Esophagus (tissue), 2 donors: ENCODE results near the gene NQO1. TPM values are rescaled to one million over a fixed set of nuclear protein-coding genes. Genes with fewer than 3 reads are reported as not detected.

Experiments
- H3K27ac ChIP-seq, 2 donors: one replicate each; pipeline ENCODE4 v1.5.1; 2013; ENCODE audit warnings: low read depth in 2 of 2, mild to moderate bottlenecking in 2 of 2, inconsistent platforms in 1 of 2, low read length in 1 of 2, moderate library complexity in 1 of 2
- H3K27me3 ChIP-seq, 2 donors: one replicate each; pipeline ENCODE4 v1.6.1; 2013; ENCODE audit warnings: low read length in 2 of 2, control low read depth in 1 of 2, mild to moderate bottlenecking in 1 of 2; ENCODE audit not compliant: insufficient read depth in 2 of 2, control insufficient read depth in 1 of 2
- H3K36me3 ChIP-seq, 2 donors: one replicate each; pipeline ENCODE4 v1.6.1; 2013; ENCODE audit warnings: low read length in 1 of 2; ENCODE audit not compliant: control insufficient read depth in 2 of 2, insufficient read depth in 2 of 2
- H3K4me1 ChIP-seq, 2 donors: one replicate each; pipeline ENCODE4 v1.6.1; 2013; ENCODE audit warnings: low read length in 1 of 2; ENCODE audit not compliant: control insufficient read depth in 2 of 2, insufficient read depth in 2 of 2
- H3K4me3 ChIP-seq, 2 donors: one replicate each; pipeline ENCODE4 v1.5.1; 2013; ENCODE audit warnings: low read length in 2 of 2, mild to moderate bottlenecking in 2 of 2, low read depth in 1 of 2, moderate library complexity in 1 of 2
- H3K9me3 ChIP-seq, 2 donors: one replicate each; pipeline ENCODE4 v1.6.1; 2013; ENCODE audit warnings: mild to moderate bottlenecking in 2 of 2, low read depth in 1 of 2, low read length in 1 of 2, moderate library complexity in 1 of 2; ENCODE audit not compliant: control insufficient read depth in 2 of 2, insufficient read depth in 1 of 2
- WGBS, 2 donors: extraction: QIAGEN DNeasy Blood & Tissue Kit; methylation state at CpG; one replicate each; pipeline ENCODE4 v1.1.7; 2013; 5-methylcytosine and 5-hydroxymethylcytosine counted together
- polyA plus RNA-seq, 2 donors: library from polyadenylated mRNA; stranded (reverse); fragments of 200-250 nt; gene quantifications; one replicate each; pipeline ENCODE4 v1.2.3, GENCODE V29; 2013
- donor health status: healthy with polysubstance abuse.
- donor health status: Bipolar disorder and iron deficiency.

Gene NQO1
- polyA plus RNA-seq, 2 donors = 68.5 to 161 TPM

- Histone ChIP-seq H3K27me3 (no peaks in the 10 kb centered on the region), H3K27ac (peak overlapping the region in 1 of 2 donors; percentile 11), H3K4me3 (peak overlapping the region in 1 of 2 donors; percentile 33), H3K4me1 (no peaks in the 10 kb centered on the region), H3K36me3 (no peaks in the 10 kb centered on the region), H3K9me3 (no peaks in the 10 kb centered on the region)
- 75 to 84% methylated on average over 2 of the region's 2 CpGs for WGBS, 2 donors
These were observed 1.9 kb downstream of the NQO1 start for GRCh38 chr16:69724414-69724873.

- no peaks in the 10 kb centered on the region for H3K9me3 ChIP-seq
- 92 to 93% methylated on average over 6 of the region's 6 CpGs for WGBS, 2 donors
- H3K27me3 ChIP-seq = no peaks in the 10 kb centered on the region
- H3K36me3 ChIP-seq = peaks cover 7 to 10% of the 10 kb centered on the region in 2 donors
- no peaks in the 10 kb centered on the region for H3K4me1 ChIP-seq
- no peak overlapping the region for H3K4me3 ChIP-seq
- no peak overlapping the region for H3K27ac ChIP-seq
These were observed 4.9 kb downstream of the NQO1 start for GRCh38 chr16:69721441-69721957.

- Histone ChIP-seq H3K27me3 (no peaks in the 10 kb centered on the region), H3K36me3 (peaks cover 7 to 10% of the 10 kb centered on the region in 2 donors), H3K4me1 (no peaks in the 10 kb centered on the region), H3K27ac (no peak overlapping the region), H3K4me3 (no peak overlapping the region), H3K9me3 (no peaks in the 10 kb centered on the region)
- 89 to 92% methylated on average over 10 of the region's 10 CpGs for WGBS, 2 donors
These were observed 5.4 kb downstream of the NQO1 start for GRCh38 chr16:69720822-69721430.

DNA sequence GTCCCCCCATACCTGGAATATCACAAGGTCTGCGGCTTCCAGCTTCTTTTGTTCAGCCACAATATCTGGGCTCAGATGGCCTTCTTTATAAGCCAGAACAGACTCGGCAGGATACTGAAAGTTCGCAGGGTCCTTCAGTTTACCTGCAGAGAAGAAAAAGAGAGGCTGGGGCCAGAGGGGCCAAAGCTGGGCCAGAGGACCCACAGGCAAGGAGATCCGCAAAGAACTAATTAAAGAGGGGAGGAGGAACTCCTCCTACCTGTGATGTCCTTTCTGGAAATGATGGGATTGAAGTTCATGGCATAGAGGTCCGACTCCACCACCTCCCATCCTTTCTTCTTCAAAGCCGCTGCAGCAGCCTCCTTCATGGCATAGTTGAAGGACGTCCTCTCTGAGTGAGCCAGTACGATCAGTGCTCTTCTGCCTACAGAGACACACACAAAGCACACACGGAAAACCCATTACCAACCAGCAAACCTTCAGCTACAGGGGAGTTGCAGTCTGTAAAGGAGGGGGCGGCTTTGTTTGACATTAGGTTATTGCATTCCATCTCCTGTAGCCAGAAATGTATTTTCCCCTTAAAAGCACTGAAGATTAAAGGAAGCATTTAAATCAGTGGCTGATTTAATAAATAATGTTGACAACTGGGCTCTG is 8.1 kb downstream of the NQO1 start:
- Histone ChIP-seq H3K4me3 (no peak overlapping the region), H3K9me3 (no peaks in the 10 kb centered on the region), H3K36me3 (peaks cover 7 to 19% of the 10 kb centered on the region in 2 donors), H3K4me1 (no peaks in the 10 kb centered on the region), H3K27me3 (no peaks in the 10 kb centered on the region), H3K27ac (no peak overlapping the region)
- WGBS, 2 donors = 84% methylated on average over 10 of the region's 10 CpGs

DNA sequence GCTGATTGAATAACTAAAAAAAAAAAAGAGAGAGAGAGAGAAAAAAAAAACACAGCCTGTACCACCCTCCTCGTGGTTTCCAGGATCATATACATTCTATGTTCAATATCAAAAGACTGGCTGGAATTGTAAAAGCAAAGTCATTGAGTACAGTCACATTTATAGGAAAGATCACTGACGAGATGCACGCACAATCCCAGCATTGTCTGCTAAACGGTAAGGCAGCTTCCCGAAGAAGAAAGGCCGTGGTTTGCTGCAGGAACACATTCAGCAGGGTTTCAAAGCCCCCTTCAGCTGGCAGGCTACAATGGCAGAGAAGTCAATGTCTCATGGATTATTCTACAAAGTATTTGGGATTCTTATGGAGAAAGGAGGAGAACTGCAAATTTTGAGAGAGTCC is 9.3 kb downstream of the NQO1 start:
- Histone ChIP-seq H3K4me3 (no peak overlapping the region), H3K36me3 (peaks cover 7 to 19% of the 10 kb centered on the region in 2 donors), H3K27me3 (no peaks in the 10 kb centered on the region), H3K27ac (no peak overlapping the region), H3K9me3 (no peaks in the 10 kb centered on the region), H3K4me1 (no peaks in the 10 kb centered on the region)
- WGBS, 2 donors = 90 to 93% methylated on average over 6 of the region's 6 CpGs

- H3K9me3 ChIP-seq = no peaks in the 10 kb centered on the region
- H3K36me3 ChIP-seq = peaks cover 5 to 15% of the 10 kb centered on the region in 2 donors
- H3K27me3 ChIP-seq = no peaks in the 10 kb centered on the region
- H3K4me3 ChIP-seq = no peak overlapping the region
- no peaks in the 10 kb centered on the region for H3K4me1 ChIP-seq
- WGBS, 2 donors = 86 to 90% methylated on average over 9 of the region's 9 CpGs
- peak overlapping the region in 1 of 2 donors; percentile 45 for H3K27ac ChIP-seq
These were observed 13.3 kb downstream of the NQO1 start for GRCh38 chr16:69712914-69713581.

DNA sequence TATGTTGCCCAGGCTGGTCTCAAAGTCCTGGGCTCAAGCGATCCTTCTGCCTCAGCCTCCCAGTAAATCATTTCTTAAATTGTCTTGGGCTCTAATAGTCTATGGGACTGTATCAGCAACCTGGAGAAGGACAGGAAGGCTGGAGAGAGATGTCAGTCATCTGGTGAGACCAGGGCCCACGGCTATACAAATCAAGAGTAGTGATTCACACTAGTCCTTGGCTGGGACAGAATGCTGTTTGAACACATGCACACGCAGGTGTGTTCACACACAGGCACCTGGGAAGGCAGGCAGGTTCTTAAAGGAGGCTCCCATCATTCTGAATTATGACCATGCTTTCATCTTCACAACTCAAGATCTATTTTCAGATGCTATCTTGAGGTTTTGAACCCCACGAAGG is 14.1 kb downstream of the NQO1 start:
- 60 to 65% methylated on average over 4 of the region's 4 CpGs for WGBS, 2 donors
- H3K27ac ChIP-seq = peak overlapping the region in 1 of 2 donors; percentile 47
- H3K4me1 ChIP-seq = no peaks in the 10 kb centered on the region
- peaks cover 0 to 13% of the 10 kb centered on the region in 2 donors for H3K36me3 ChIP-seq
- H3K9me3 ChIP-seq = no peaks in the 10 kb centered on the region
- H3K27me3 ChIP-seq = no peaks in the 10 kb centered on the region
- no peak overlapping the region for H3K4me3 ChIP-seq

- Histone ChIP-seq H3K4me3 (no peak overlapping the region), H3K36me3 (peaks cover 0 to 8% of the 10 kb centered on the region in 2 donors), H3K27ac (peak overlapping the region in 1 of 2 donors; percentile 62), H3K9me3 (no peaks in the 10 kb centered on the region), H3K27me3 (no peaks in the 10 kb centered on the region), H3K4me1 (no peaks in the 10 kb centered on the region)
- WGBS, 2 donors = 49 to 53% methylated on average over 12 of the region's 12 CpGs
These were observed 15.1 kb downstream of the NQO1 start for GRCh38 chr16:69711115-69711740.

DNA sequence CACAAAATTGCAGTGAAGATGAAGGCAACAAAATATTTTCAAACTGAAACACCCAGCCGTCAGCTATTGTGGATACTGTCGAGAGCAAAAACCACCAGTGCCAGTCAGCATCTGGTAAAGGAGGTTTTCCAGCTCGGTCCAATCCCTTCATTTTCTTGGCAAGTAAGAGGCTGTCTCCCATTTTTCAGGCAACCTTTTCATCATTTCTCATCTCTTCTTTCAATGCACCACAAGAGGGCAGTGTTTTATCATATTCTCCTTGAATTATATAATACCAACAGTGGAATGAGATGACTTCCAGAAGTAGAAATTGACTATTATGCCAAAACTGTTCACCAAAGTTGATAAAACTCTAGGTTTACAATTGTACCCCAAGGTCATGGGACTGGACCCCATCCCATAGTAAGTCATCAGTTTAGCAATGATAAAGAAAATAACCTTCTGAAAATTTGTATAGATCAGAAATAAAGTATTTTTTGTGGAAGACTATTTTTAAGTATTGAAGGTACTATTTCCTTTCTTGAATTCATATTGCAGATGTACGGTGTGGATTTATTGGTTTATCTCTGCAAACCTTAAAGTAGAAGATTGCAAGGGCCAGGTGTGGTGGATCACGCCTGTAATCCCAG is 16.8 kb downstream of the NQO1 start:
- H3K4me1 ChIP-seq = no peaks in the 10 kb centered on the region
- H3K4me3 ChIP-seq = no peak overlapping the region
- no peaks in the 10 kb centered on the region for H3K27me3 ChIP-seq
- H3K9me3 ChIP-seq = no peaks in the 10 kb centered on the region
- WGBS, 2 donors = 32 to 35% methylated on average over 5 of the region's 5 CpGs
- no peaks in the 10 kb centered on the region for H3K36me3 ChIP-seq
- H3K27ac ChIP-seq = peak overlapping the region; percentile 53 to 61
